H1 (cell line): ENCODE results near the gene ANXA2R. TPM values are rescaled to one million over a fixed set of nuclear protein-coding genes. Genes with fewer than 3 reads are reported as not detected.
A peak's percentile ranks its signal among the peaks of the same experiment; 100 is the strongest.

Experiments used
- CTCF ChIA-PET: fragments of 300-600 bp; sonication (Branson Sonifier 250); formaldehyde crosslinking; loops from one replicate; lab custom pipeline; 2021; ENCODE audit not compliant: partially characterized antibody; lab: Charles Lee
- POLR2A ChIA-PET: fragments of 300-600 bp; sonication (Branson Sonifier 250); formaldehyde crosslinking; loops from one replicate; lab custom pipeline; 2021; ENCODE audit warnings: inconsistent platforms; ENCODE audit not compliant: partially characterized antibody; lab: Charles Lee
- DNase-seq, 2 experiments: peaks; one replicate each; pipeline versions ENCODE4 v3.0.0 to v3.0.0-alpha.2; 2010 to 2022; ENCODE audit warnings: low spot score in 2 of 2, low read depth in 1 of 2, mixed read lengths in 1 of 2
- FAIRE-seq: peaks from 2 replicates; lab custom pipeline; 2011; peaks lifted over from hg19 to GRCh38; lab: Jason Lieb, UNC
- H2AFZ ChIP-seq: 2 replicates; pipeline ENCODE4 v1.8.1; 2012; ENCODE audit warnings: low read length, inconsistent platforms
- H2AK5ac ChIP-seq: 2 replicates; pipeline ENCODE4 v1.6.1; 2013; ENCODE audit warnings: low read depth, low read length
- H2BK120ac ChIP-seq: replicated peaks from 2 replicates; pipeline ENCODE3; 2013; ENCODE audit warnings: low read depth, low read length, inconsistent platforms
- H2BK12ac ChIP-seq: 2 replicates; pipeline ENCODE4 v1.6.1; 2013; ENCODE audit warnings: low read depth, low read length
- H2BK15ac ChIP-seq: 2 replicates; pipeline ENCODE4 v1.6.1; 2013; ENCODE audit warnings: low read length
- H2BK20ac ChIP-seq: 2 replicates; pipeline ENCODE4 v1.6.1; 2013; ENCODE audit warnings: low read length
- H2BK5ac ChIP-seq: 2 replicates; pipeline ENCODE4 v1.6.1; 2013; ENCODE audit warnings: low read depth, low read length
- H3K14ac ChIP-seq: 2 replicates; pipeline ENCODE4 v1.6.1; 2013; ENCODE audit warnings: inconsistent platforms; ENCODE audit not compliant: insufficient read length
- H3K18ac ChIP-seq: 2 replicates; pipeline ENCODE4 v1.6.1; 2013; ENCODE audit warnings: low read length; ENCODE audit errors: extremely low read depth
- H3K23ac ChIP-seq: 2 replicates; pipeline ENCODE4 v1.6.1; 2013; ENCODE audit warnings: inconsistent platforms; ENCODE audit not compliant: insufficient read length
- H3K23me2 ChIP-seq: 2 replicates; pipeline ENCODE4 v1.6.1; 2013; ENCODE audit warnings: low read depth, low read length
- H3K27ac ChIP-seq: 2 replicates; pipeline ENCODE4 v1.6.1; 2011; ENCODE audit warnings: low read depth, low read length, inconsistent platforms
- H3K27me3 ChIP-seq, 4 experiments: replicated peaks in 1 of 4; 1 replicate in 1 of 4; 2 replicates in 3 of 4; pipeline versions ENCODE4 v1.6.1 to v1.8.1; 2011 to 2013; ENCODE audit warnings: low read length in 3 of 4, mild to moderate bottlenecking in 3 of 4, inconsistent platforms in 2 of 4, mixed read lengths in 2 of 4, moderate library complexity in 1 of 4; ENCODE audit not compliant: control insufficient read depth in 3 of 4, insufficient read depth in 3 of 4; ENCODE audit errors: extremely low read depth in 1 of 4
- H3K36me3 ChIP-seq, 4 experiments: 2 replicates each; pipeline versions ENCODE4 v1.6.1 to v1.8.1; 2011 to 2013; ENCODE audit warnings: mild to moderate bottlenecking in 4 of 4, low read length in 3 of 4, moderate library complexity in 2 of 4, control low read depth in 1 of 4, inconsistent platforms in 1 of 4; ENCODE audit not compliant: insufficient read depth in 4 of 4, control insufficient read depth in 2 of 4
- H3K4ac ChIP-seq: replicated peaks from 2 replicates; pipeline ENCODE3; 2013; ENCODE audit warnings: low read length, low read depth, mixed read lengths, inconsistent platforms; ENCODE audit not compliant: insufficient read length
- H3K4me1 ChIP-seq, 4 experiments: replicated peaks in 1 of 4; 1 replicate in 1 of 4; 2 replicates in 3 of 4; pipeline versions ENCODE4 v1.6.1 to v1.8.1; 2011 to 2013; ENCODE audit warnings: low read length in 3 of 4, inconsistent platforms in 2 of 4, mixed read lengths in 1 of 4; ENCODE audit not compliant: insufficient read depth in 4 of 4, control insufficient read depth in 3 of 4
- H3K4me2 ChIP-seq, 2 experiments: 2 replicates each; pipeline versions ENCODE4 v1.6.1 to v1.8.1; 2011 to 2013; ENCODE audit warnings: low read depth in 2 of 2, low read length in 2 of 2, control low read depth in 1 of 2, inconsistent platforms in 1 of 2, mild to moderate bottlenecking in 1 of 2; ENCODE audit not compliant: insufficient read depth in 1 of 2
- H3K4me3 ChIP-seq, 4 experiments: fragments of 200-600, 300-600 bp in 1 of 4; sonication (generic), shearing (Covaris generic), sonication (Bioruptor Twin) in 1 of 4; 2 replicates each; pipeline versions ENCODE4 v1.5.1 to v1.8.1; 2011 to 2016; ENCODE audit warnings: low read length in 4 of 4, low read depth in 3 of 4, control low read depth in 2 of 4, inconsistent platforms in 2 of 4, mild to moderate bottlenecking in 2 of 4, mixed read lengths in 1 of 4, moderate library complexity in 1 of 4; ENCODE audit not compliant: insufficient read depth in 2 of 4; ENCODE audit errors: extremely low read depth in 1 of 4
- H3K56ac ChIP-seq: replicated peaks from 2 replicates; pipeline ENCODE3; 2013; ENCODE audit warnings: low read depth, mild to moderate bottlenecking, mixed read lengths, low read length, inconsistent platforms; ENCODE audit not compliant: insufficient read length
- H3K79me1 ChIP-seq: 2 replicates; pipeline ENCODE4 v1.6.1; 2013; ENCODE audit warnings: low read depth, low read length, control low read depth
- H3K79me2 ChIP-seq, 2 experiments: 2 replicates each; pipeline versions ENCODE4 v1.6.1 to v1.8.1; 2012 to 2013; ENCODE audit warnings: low read length in 2 of 2, mild to moderate bottlenecking in 2 of 2, inconsistent platforms in 1 of 2; ENCODE audit not compliant: insufficient read depth in 2 of 2, control insufficient read depth in 1 of 2
- H3K9ac ChIP-seq, 4 experiments: replicated peaks in 1 of 4; 1 replicate in 1 of 4; 2 replicates in 3 of 4; pipeline versions ENCODE4 v1.6.1 to v1.8.1; 2011 to 2013; ENCODE audit warnings: low read depth in 3 of 4, low read length in 3 of 4, control low read depth in 2 of 4, mild to moderate bottlenecking in 2 of 4, moderate library complexity in 2 of 4, inconsistent platforms in 1 of 4; ENCODE audit errors: extremely low read depth in 1 of 4
- H3K9me3 ChIP-seq, 2 experiments: 2 replicates each; pipeline versions ENCODE4 v1.6.1 to v1.8.1; 2012 to 2013; ENCODE audit warnings: mild to moderate bottlenecking in 2 of 2, moderate library complexity in 2 of 2, control low read depth in 1 of 2, inconsistent platforms in 1 of 2, low read depth in 1 of 2, low read length in 1 of 2, mixed read lengths in 1 of 2; ENCODE audit not compliant: insufficient read depth in 2 of 2
- H4K20me1 ChIP-seq, 2 experiments: replicated peaks in 1 of 2; 2 replicates each; pipeline versions ENCODE3 to v1.8.1; 2011 to 2013; ENCODE audit warnings: inconsistent platforms in 2 of 2, low read length in 2 of 2, mild to moderate bottlenecking in 1 of 2; ENCODE audit not compliant: insufficient read depth in 2 of 2, control insufficient read depth in 1 of 2
- H4K5ac ChIP-seq: 2 replicates; pipeline ENCODE4 v1.6.1; 2013; ENCODE audit warnings: low read length, low read depth, mixed read lengths, inconsistent platforms; ENCODE audit not compliant: insufficient read length
- H4K8ac ChIP-seq: 2 replicates; pipeline ENCODE4 v1.8.0; 2013; ENCODE audit warnings: mild to moderate bottlenecking, moderate library complexity, low read length, inconsistent platforms; ENCODE audit not compliant: insufficient read depth; ENCODE audit errors: extremely low read depth
- H4K91ac ChIP-seq: replicated peaks from 2 replicates; pipeline ENCODE3; 2013; ENCODE audit warnings: low read length, mixed read lengths, inconsistent platforms; ENCODE audit not compliant: insufficient read length
- ATF3 ChIP-seq: IDR thresholded peaks from 2 replicates; pipeline ENCODE4 v1.6.1; 2011; ENCODE audit warnings: low read depth, mild to moderate bottlenecking, low read length; ENCODE audit not compliant: insufficient read depth
- CTBP2 ChIP-seq: IDR thresholded peaks from 2 replicates; pipeline ENCODE4 v1.7.0; 2011; ENCODE audit warnings: borderline replicate concordance, mild to moderate bottlenecking, moderate library complexity, mixed read lengths, low read length; ENCODE audit not compliant: insufficient read depth, insufficient read length
- CTCF ChIP-seq, 3 experiments: IDR thresholded peaks; 1 replicate in 2 of 3; 2 replicates in 1 of 3; pipeline versions ENCODE4 v1.5.1 to v1.6.1; 2011; ENCODE audit warnings: low read length in 3 of 3, mild to moderate bottlenecking in 3 of 3, inconsistent platforms in 2 of 3, low read depth in 1 of 3, moderate library complexity in 1 of 3; ENCODE audit not compliant: insufficient read depth in 1 of 3; ENCODE audit errors: control extremely low read depth in 1 of 3
- EGR1 ChIP-seq: IDR thresholded peaks from 2 replicates; pipeline ENCODE4 v1.6.1; 2011; ENCODE audit warnings: low read depth, low read length, borderline replicate concordance
- GABPA ChIP-seq: IDR thresholded peaks from 2 replicates; pipeline ENCODE4 v1.6.1; 2011; ENCODE audit warnings: mild to moderate bottlenecking, low read length, moderate library complexity, borderline replicate concordance; ENCODE audit not compliant: insufficient read depth
- JUND ChIP-seq: IDR thresholded peaks from 2 replicates; pipeline ENCODE4 v1.6.1; 2011; ENCODE audit warnings: mild to moderate bottlenecking, improper control_type of control experiment, low read length
- KDM1A ChIP-seq: fragments of 200-600, 300-600 bp; sonication (generic); IDR thresholded peaks from 2 replicates; pipeline ENCODE4 v1.7.1; 2016; ENCODE audit warnings: mild to moderate bottlenecking, low read length, borderline replicate concordance
- KDM5A ChIP-seq: fragments of 200-600 bp; IDR thresholded peaks from 2 replicates; pipeline ENCODE4 v1.7.1; 2012; ENCODE audit warnings: mild to moderate bottlenecking, low read length, inconsistent platforms, mixed read lengths
- POU5F1 ChIP-seq: IDR thresholded peaks from 2 replicates; pipeline ENCODE4 v1.6.1; 2011; ENCODE audit warnings: low read depth, mild to moderate bottlenecking, low read length, moderate library complexity
- RBBP5 ChIP-seq: IDR thresholded peaks from 2 replicates; pipeline ENCODE4 v1.7.1; 2012; ENCODE audit warnings: low read depth, mild to moderate bottlenecking, inconsistent platforms, low read length, moderate library complexity, borderline replicate concordance
- SP1 ChIP-seq: IDR thresholded peaks from 2 replicates; pipeline ENCODE4 v1.6.1; 2011; ENCODE audit warnings: low read depth, low read length
- SP4 ChIP-seq: IDR thresholded peaks from 2 replicates; pipeline ENCODE4 v1.6.1; 2012; ENCODE audit warnings: low read length, inconsistent platforms
- WGBS, 2 experiments: shearing (Covaris generic) in 1 of 2; methylation state at CpG; one replicate each; pipeline versions ENCODE4 v1.1.6 to v1.1.7; 2013 to 2015; ENCODE audit warnings: low lambda C conversion rate in 2 of 2, mixed read lengths in 2 of 2, inconsistent platforms in 1 of 2, low coverage in 1 of 2, missing lambda C conversion rate in 1 of 2; ENCODE audit not compliant: insufficient replicate concordance in 2 of 2, insufficient coverage in 1 of 2, insufficient read length in 1 of 2; ENCODE audit errors: extremely low coverage in 1 of 2, missing lambda C conversion rate in 1 of 2; 5-methylcytosine and 5-hydroxymethylcytosine counted together
- polyA plus RNA-seq, 7 experiments: library from polyadenylated mRNA; depleted of rRNA in 3 of 7; stranded (reverse) in 5 of 7; unstranded in 2 of 7; fragments of >200 nt in 5 of 7; fragments of 200-250 nt in 2 of 7; gene quantifications; 1 replicate in 5 of 7; 2 replicates in 1 of 7; 4 replicates in 1 of 7; pipeline versions ENCODE4 v1.2.1 to v1.2.3, GENCODE V29; 2011 to 2013; ENCODE audit warnings: missing spikeins in 2 of 7, mixed read lengths in 2 of 7
- total RNA-seq: library from RNA; stranded (reverse); fragmentation: NEBNext Ultra II Directional; extraction: Animal tissue kit (Norgen Biotek cat#: 25700); gene quantifications from 2 replicates; pipeline ENCODE4 v1.2.1, GENCODE V29; 2021

ANXA2R gene
- total and polyA plus RNA-seq, 2 of the 8 experiments (the other 6 are each of a cell fraction or from before 2014, with no cell fraction given) = 0.08 to 0.17 TPM

- 86% methylated on average over 9 of the region's 9 CpGs; no CpG with 5 or more reads in 1 of the 2 experiments for WGBS, 2 experiments
- FAIRE-seq (no peak), DNase-seq (no peak)
- Histone ChIP-seq H4K91ac (no peak overlapping the region), H3K27me3 (no peaks in the 10 kb centered on the region), H3K56ac (no peak overlapping the region), H4K8ac (no peak overlapping the region), H3K4me2 (no peak overlapping the region), H2AK5ac (0 out of 2 replicates have a peak overlapping the region, but pooled peaks have one; percentile 24), H4K5ac (no peak overlapping the region), H3K4me1 (no peaks in the 10 kb centered on the region), H2BK120ac (no peak overlapping the region), H3K27ac (no peak overlapping the region), H2BK5ac (no peak overlapping the region), H2BK20ac (no peak overlapping the region), H3K79me2 (no peaks in the 10 kb centered on the region), H3K4me3 (no peak overlapping the region), H3K23ac (no peak overlapping the region), H3K9ac (no peak overlapping the region), H2AFZ (no peak overlapping the region), H3K23me2 (no peaks in the 10 kb centered on the region), H2BK15ac (no peak overlapping the region), H3K14ac (no peak overlapping the region), H3K9me3 (no peaks in the 10 kb centered on the region), H2BK12ac (no peak overlapping the region), H3K36me3 (peaks cover 0 to 4% (median 0%) of the 10 kb centered on the region in 4 experiments; a peak in 2 of 8 replicates), H3K79me1 (peaks cover 2% of the 10 kb centered on the region; the same call in 1 of the 2 replicates), H4K20me1 (no peaks in the 10 kb centered on the region), H3K4ac (no peak overlapping the region), H3K18ac (no peak overlapping the region)
- TF ChIP-seq JUND (no peak), SP1 (no peak), RBBP5 (no peak), POU5F1 (no peak), GABPA (no peak), KDM1A (no peak), EGR1 (no peak), CTBP2 (no peak), SP4 (no peak), CTCF (IDR thresholded peaks at IDR 0.05; ENCODE audit: control extremely low read depth in 1 of 3, insufficient read depth in 1 of 3, low read depth in 1 of 3, low read length in 3 of 3) (no peak), ATF3 (no peak), KDM5A (no peak)
- POLR2A ChIA-PET = no interaction called here
- CTCF ChIA-PET = no interaction called here
Measured at GRCh38 chr5:43074987-43075318, 34.8 kb upstream of the ANXA2R start.
